Activated naive CD4-positive, alpha-beta T cell treated with anti-CD3 and anti-CD28 coated beads for 36 hours (primary cell): Measurements from ENCODE around the gene PASK. TPM values are rescaled to one million over a fixed set of nuclear protein-coding genes. Genes with fewer than 3 reads are reported as not detected.

Experiments used
- CTCF ChIA-PET: fragments of 350-600 bp; sonication (Branson Sonifier 250); formaldehyde crosslinking; loops from one replicate; lab custom pipeline; 2021; ENCODE audit warnings: antibody characterized with exemption; lab: Charles Lee
- DNase-seq: peaks from one replicate; pipeline ENCODE4 v3.0.0-alpha.2; 2020
- H3K27ac Mint-ChIP-seq: one replicate; pipeline ENCODE4 v1.8.0; 2021; ENCODE audit warnings: mild to moderate bottlenecking, mixed read lengths
- H3K27me3 Mint-ChIP-seq: one replicate; pipeline ENCODE4 v1.8.0; 2021; ENCODE audit warnings: low read depth, mixed read lengths
- H3K36me3 Mint-ChIP-seq: one replicate; pipeline ENCODE4 v1.8.0; 2021; ENCODE audit warnings: low read depth, mixed read lengths
- H3K4me1 Mint-ChIP-seq: one replicate; pipeline ENCODE4 v1.8.0; 2021; ENCODE audit warnings: low read depth, mixed read lengths
- H3K4me3 Mint-ChIP-seq: one replicate; pipeline ENCODE4 v1.8.0; 2021; ENCODE audit warnings: mild to moderate bottlenecking, moderate library complexity, mixed read lengths
- H3K9me3 Mint-ChIP-seq: one replicate; pipeline ENCODE4 v1.8.0; 2021; ENCODE audit warnings: mixed read lengths
- intact Hi-C: fragments of 100-400 bp; cut with micrococcal nuclease; formaldehyde crosslinking; loops from one replicate; pipeline ENCODE4 v1.15.1; 2023
- total RNA-seq, 2 experiments: library from RNA; stranded (reverse); gene quantifications; one replicate each; pipeline ENCODE4 v1.2.3, GENCODE V29; 2021

The PASK gene
- total RNA-seq, 2 experiments from 2014 or later: 71.5 to 72.0 TPM

DNA sequence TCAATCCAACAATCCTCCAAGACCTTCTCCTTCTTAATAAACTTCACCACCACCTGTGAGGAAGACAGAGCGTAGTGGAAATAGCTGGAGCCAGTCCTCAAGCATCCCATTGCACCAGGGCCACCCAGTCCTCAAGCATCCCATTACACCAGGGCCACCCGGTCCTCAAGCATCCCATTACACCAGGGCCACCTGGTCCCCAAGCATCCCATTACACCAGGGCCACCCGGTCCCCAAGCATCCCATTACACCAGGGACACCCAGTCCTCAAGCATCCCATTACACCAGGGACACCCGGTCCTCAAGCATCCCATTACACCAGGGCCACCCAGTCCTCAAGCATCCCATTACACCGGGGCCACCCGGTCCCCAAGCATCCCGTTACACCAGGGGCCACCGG lies 33.9 kb downstream of the PASK start:
- H3K27ac Mint-ChIP-seq: no peak overlapping the region
- peaks cover 14% of the 10 kb centered on the region for H3K4me1 Mint-ChIP-seq
- DNase-seq: no peak
- peaks cover 40% of the 10 kb centered on the region for H3K36me3 Mint-ChIP-seq
- CTCF ChIA-PET: no interaction called here
- no peaks in the 10 kb centered on the region for H3K27me3 Mint-ChIP-seq
- peaks cover 1% of the 10 kb centered on the region for H3K9me3 Mint-ChIP-seq
- H3K4me3 Mint-ChIP-seq: no peak overlapping the region
- intact Hi-C loops: no loop called here

DNA sequence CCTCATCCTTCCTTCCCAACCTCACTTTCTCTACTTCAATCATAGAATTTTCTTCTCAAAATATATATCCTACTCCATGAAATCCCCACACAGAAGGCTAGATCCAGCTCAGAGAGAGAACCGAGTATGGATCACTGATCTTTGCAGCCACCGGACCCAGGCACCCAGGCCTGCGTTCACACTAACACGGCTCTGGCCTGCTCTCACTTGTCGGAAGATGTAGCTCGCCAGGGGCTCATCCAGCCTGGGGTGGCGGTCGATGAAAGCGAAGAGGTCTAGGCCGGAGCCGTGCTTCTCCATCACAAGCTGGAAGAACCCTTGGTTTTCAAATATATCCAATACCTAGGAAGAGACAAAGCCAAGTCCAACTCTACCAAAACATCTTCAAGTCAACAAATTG lies 34.4 kb downstream of the PASK start:
- Mint-ChIP-seq H3K27ac (no peak overlapping the region), H3K4me3 (no peak overlapping the region), H3K9me3 (no peaks in the 10 kb centered on the region), H3K27me3 (no peaks in the 10 kb centered on the region), H3K36me3 (peaks cover 43% of the 10 kb centered on the region), H3K4me1 (peaks cover 17% of the 10 kb centered on the region)
- intact Hi-C loops: no loop called here
- CTCF ChIA-PET: interaction anchor here (0.6 kb wide), 1 partner anchor 359 kb away, joined by 3 read pairs; no protein-coding TSS in a partner anchor
- no peak for DNase-seq

DNA sequence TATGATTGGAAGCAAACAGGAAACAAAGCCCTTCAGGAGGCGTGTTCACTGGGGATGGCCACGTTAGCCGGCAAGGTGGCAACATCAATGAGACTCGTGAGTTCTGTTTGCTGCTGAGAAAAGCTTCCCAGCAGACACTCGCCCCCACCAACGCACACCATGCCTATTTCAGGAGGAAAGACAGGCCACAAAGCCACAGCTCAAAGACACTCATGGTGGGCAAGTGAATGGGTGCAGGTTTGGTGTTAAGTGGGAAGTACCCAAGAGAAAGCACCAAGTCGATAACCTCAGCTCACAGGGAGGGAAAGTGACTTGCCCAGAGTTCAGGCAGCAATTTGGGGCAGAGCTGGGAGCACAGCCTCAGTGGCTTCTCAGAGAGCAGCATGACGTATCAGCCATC lies 36.7 kb downstream of the PASK start:
- H3K27me3 Mint-ChIP-seq: no peaks in the 10 kb centered on the region
- peak overlapping the region; percentile 92 for H3K27ac Mint-ChIP-seq
- peaks cover 57% of the 10 kb centered on the region for H3K36me3 Mint-ChIP-seq
- H3K9me3 Mint-ChIP-seq: no peaks in the 10 kb centered on the region
- intact Hi-C loops: no loop called here
- peaks cover 37% of the 10 kb centered on the region for H3K4me1 Mint-ChIP-seq
- H3K4me3 Mint-ChIP-seq: peak overlapping the region; percentile 70
- CTCF ChIA-PET: interaction anchor here (1.0 to 1.2 kb wide), 2 partner anchors 35 to 261 kb away, joined by 4 to 7 read pairs; no protein-coding TSS in a partner anchor
- DNase-seq: peak; percentile 67

DNA sequence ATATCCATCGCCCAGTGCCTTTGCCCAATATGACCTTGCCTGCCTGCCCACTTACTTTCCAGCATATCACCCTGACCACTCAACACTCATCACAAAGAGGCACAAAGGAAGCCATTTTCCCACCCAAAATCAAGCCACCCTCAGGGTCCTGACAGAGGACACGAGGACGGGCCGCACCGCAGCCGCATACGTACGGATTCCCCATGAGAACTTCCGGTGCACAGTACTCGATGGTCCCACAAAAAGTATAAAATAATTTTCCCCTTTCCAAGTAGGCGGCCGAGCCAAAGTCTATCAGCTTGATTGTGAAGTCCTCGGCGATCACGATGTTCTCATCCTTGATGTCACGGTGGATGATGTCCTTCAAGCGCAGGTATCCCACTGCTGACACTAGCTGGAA lies 37.2 kb downstream of the PASK start:
- H3K4me3 Mint-ChIP-seq: peak overlapping the region; percentile 70
- H3K36me3 Mint-ChIP-seq: peaks cover 57% of the 10 kb centered on the region
- H3K27me3 Mint-ChIP-seq: no peaks in the 10 kb centered on the region
- H3K4me1 Mint-ChIP-seq: peaks cover 40% of the 10 kb centered on the region
- DNase-seq: no peak
- peak overlapping the region; percentile 92 for H3K27ac Mint-ChIP-seq
- CTCF ChIA-PET: interaction anchor here (1.2 kb wide), 1 partner anchor 34 kb away, joined by 7 read pairs; no protein-coding TSS in a partner anchor
- intact Hi-C loops: no loop called here
- H3K9me3 Mint-ChIP-seq: no peaks in the 10 kb centered on the region

DNA sequence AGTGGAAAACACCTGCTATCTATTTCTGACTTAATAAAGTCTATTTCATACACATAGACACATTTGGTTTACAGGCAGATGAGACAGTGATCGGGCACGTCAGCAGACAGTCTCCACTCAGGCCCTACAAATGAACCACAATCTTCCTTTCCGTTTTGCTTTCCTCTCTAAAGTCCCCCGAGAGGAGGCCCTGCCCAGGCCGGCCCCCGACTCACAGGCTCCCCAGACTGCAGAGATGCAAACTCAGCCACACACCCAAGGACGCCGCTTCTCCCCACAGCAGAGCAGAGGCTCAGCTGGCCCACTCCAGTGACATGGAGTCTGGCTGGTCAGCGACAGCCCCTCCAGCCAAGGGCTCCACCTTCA lies 37.8 kb downstream of the PASK start:
- intact Hi-C loops: no loop called here
- Mint-ChIP-seq H3K4me3 (peak overlapping the region; percentile 70), H3K27me3 (no peaks in the 10 kb centered on the region), H3K4me1 (peaks cover 45% of the 10 kb centered on the region), H3K9me3 (no peaks in the 10 kb centered on the region), H3K36me3 (peaks cover 57% of the 10 kb centered on the region), H3K27ac (peak overlapping the region; percentile 92)
- no peak for DNase-seq
- CTCF ChIA-PET: no interaction called here

DNA sequence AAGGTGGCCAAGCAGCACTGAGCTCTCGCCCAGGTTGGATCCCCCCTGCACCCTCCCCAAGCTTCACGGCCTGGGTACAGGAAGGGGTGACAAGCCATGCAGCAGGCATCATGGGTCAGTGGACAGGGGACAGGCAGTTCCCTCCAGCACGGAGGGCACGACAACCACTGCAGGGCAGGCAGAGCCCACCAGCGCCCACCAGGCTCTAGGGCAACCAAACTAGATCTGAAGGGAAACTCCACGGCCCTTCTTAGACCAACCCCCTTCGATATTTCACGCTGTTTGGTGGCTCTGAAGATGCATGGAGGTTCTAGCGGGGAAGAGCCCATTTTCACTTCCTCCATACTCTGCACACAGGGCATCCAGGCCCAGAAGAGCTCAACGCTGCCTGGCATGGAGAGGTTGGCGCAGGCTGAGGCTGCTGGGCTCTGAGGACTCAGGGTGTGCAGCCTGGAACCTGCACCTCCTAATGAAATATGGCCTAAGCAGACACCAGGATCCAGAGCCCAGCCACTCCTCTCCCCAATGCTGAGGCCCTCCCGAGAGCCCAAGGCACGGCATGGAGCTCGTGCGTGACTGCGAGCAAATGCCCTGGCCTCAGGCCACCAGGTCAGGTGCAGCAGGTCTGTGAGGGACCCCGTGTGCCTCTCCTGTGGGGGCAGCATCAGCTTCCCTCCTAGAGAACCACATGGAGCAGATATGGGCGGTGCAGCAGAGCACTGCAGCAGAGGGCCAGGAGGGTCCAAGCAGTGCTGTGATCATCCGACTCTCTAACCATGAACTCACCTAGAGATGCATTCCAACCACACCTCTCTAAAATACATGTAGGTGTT lies 38.4 kb downstream of the PASK start:
- CTCF ChIA-PET: no interaction called here
- H3K4me3 Mint-ChIP-seq: peak overlapping the region; percentile 70
- no peak for DNase-seq
- intact Hi-C loops: no loop called here
- peaks cover 48% of the 10 kb centered on the region for H3K4me1 Mint-ChIP-seq
- peaks cover 53% of the 10 kb centered on the region for H3K36me3 Mint-ChIP-seq
- no peaks in the 10 kb centered on the region for H3K27me3 Mint-ChIP-seq
- no peaks in the 10 kb centered on the region for H3K9me3 Mint-ChIP-seq
- H3K27ac Mint-ChIP-seq: peak overlapping the region; percentile 92

DNA sequence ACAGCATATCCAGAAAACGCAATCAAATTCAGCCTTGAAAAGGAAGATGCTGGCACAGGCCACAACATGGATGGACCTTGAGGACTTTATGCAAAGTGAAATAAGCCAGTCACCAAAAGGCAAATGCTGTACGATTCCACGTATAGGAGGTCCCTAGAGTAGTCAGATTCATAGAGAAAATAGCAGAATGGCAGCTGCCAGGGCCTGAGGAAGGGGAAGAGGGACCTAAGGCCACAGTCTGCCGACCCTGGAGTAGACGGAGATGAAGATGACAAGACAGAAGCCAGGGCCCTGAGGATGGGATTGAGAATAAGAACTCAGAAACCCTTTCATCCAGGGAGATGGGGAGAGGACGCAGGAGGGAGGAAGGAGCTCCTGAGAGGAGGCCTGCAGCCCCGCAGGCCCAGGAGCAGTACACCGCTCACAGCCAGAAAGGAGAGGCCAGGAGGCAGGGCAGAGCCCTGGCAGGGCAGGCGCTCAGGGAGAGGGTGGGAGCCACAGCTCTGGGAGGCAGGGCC lies 39.1 kb downstream of the PASK start:
- intact Hi-C loops: no loop called here
- peak overlapping the region; percentile 92 for H3K27ac Mint-ChIP-seq
- no peaks in the 10 kb centered on the region for H3K27me3 Mint-ChIP-seq
- H3K4me3 Mint-ChIP-seq: peak overlapping the region; percentile 70
- H3K9me3 Mint-ChIP-seq: no peaks in the 10 kb centered on the region
- DNase-seq: no peak
- CTCF ChIA-PET: no interaction called here
- H3K4me1 Mint-ChIP-seq: peaks cover 54% of the 10 kb centered on the region
- H3K36me3 Mint-ChIP-seq: peaks cover 51% of the 10 kb centered on the region

DNA sequence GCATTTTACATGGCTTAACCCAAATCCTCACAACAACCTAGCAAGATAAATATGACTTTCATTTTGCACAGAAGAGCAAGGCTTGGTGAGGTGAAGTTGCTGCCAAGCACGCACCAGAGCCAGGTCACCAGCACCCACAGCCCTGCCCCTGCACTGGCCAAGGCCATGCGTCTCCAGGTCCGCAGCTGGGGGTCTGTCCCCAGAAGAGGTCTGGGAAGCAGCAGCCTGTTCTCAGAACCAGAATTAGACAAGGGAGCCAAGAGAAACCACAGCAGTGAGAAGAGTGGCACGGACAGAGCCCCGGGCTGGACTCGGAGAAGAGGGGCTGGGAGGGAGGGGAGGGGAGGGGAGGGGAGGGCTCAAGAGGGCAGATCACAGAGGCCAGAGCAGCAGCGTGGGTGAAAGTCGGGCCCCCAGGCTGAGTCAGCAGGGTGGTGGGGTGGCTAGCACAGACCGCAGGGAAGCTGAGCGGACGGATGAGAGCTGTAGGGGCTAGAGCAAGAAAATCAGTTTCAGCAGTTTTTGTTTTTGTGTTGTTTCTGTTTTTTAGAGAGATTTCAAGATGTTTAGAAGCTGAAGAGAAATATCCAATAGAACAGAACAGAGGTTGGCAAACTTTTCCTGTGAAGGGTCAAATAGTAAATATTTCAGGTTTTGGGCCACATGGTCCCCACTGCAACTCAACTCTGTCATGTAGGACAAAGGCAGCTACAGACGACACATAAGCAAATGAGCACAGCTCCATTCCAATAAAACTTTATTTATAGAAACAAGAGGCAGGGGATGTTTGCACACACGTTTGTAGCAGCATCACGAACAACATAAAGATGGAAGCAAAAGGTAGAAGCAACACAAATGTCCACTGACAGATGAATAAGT lies 39.8 kb downstream of the PASK start:
- CTCF ChIA-PET: no interaction called here
- peak overlapping the region; percentile 92 for H3K27ac Mint-ChIP-seq
- intact Hi-C loops: no loop called here
- H3K4me3 Mint-ChIP-seq: peak overlapping the region; percentile 70
- peaks cover 44% of the 10 kb centered on the region for H3K36me3 Mint-ChIP-seq
- H3K27me3 Mint-ChIP-seq: no peaks in the 10 kb centered on the region
- no peaks in the 10 kb centered on the region for H3K9me3 Mint-ChIP-seq
- no peak for DNase-seq
- H3K4me1 Mint-ChIP-seq: peaks cover 54% of the 10 kb centered on the region

DNA sequence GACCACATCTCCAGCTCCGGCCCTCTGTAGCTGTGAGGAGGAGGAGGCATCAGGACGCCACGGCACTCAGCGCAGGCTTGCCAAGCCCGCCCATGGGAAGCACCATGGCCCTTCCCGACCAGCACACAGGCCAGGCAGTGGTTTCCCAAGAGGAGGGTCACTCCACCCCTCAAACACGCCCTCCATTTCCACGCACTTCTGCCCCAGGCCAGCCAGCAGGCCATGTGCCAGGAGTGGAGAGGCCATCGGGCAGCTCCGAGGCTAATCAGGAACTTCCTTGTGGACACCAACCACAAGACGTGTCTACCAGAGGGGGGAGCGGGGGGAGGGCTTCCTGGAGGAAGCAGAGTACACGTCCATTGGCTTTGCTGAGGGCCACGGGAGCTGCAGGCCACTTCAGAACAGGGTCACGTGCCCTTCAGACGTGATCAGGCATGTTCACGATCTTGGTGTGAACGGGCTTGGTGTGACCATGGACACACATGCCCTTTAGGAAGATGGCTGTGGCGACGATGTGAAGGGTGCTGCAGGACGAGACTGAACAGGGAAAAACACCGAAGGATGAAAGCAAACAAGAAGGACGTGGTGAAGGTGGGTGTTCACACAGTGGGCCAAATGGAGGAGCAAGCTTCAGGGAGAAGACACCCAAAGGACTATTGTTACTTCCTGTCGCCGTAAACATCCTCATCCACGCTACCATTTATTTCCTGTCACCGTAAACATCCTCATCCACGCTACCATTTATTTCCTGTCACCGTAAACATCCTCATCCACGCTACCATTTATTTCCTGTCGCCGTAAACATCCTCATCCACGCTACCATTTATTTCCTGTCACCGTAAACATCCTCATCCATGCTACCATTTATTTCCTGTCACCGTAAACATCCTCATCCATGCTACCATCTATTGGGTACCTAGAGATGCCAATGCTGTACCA lies 40.7 kb downstream of the PASK start:
- H3K36me3 Mint-ChIP-seq: peaks cover 39% of the 10 kb centered on the region
- CTCF ChIA-PET: no interaction called here
- peak overlapping the region; percentile 92 for H3K27ac Mint-ChIP-seq
- peaks cover 55% of the 10 kb centered on the region for H3K4me1 Mint-ChIP-seq
- intact Hi-C loops: no loop called here
- H3K4me3 Mint-ChIP-seq: peak overlapping the region; percentile 66
- H3K27me3 Mint-ChIP-seq: no peaks in the 10 kb centered on the region
- DNase-seq: no peak
- H3K9me3 Mint-ChIP-seq: no peaks in the 10 kb centered on the region

DNA sequence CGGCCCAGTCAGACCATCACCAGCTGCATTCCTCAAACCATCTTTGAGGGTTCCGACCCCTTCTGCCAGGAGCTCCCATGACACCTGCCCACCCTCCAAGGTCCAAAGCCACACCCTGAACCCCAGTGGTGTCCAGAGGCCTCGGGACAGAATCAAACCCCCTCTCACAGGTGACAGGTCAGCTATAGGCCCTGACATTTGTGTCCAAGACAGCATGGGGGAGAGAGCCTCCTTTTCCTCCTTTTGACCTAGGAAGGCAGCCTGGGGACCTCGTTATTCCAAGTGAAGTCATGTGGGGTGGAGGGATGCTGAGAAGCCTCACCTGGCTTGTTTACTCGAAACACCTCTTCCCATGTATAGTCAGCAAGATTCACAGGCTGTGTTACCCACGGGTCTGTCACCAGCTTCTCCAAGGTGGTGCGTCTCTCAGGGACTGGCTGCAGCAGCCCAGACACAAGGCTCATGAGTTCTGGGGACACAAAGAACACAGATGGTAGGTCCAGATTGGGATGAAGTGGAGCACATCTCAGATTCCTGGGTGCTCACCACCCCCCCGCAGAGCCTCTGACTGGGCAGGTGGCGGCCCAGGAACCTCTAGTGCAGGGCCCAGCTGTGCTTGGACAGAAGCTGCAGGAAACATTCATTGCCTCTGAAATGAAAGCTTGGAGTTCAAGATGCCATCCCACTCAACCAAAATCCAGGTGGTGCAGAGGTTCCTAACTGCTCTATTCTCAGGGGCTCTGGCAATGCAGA lies 42.1 kb downstream of the PASK start:
- H3K4me3 Mint-ChIP-seq: no peak overlapping the region
- intact Hi-C loops: no loop called here
- no peaks in the 10 kb centered on the region for H3K27me3 Mint-ChIP-seq
- CTCF ChIA-PET: no interaction called here
- H3K27ac Mint-ChIP-seq: peak overlapping the region; percentile 92
- H3K36me3 Mint-ChIP-seq: peaks cover 34% of the 10 kb centered on the region
- no peak for DNase-seq
- H3K4me1 Mint-ChIP-seq: peaks cover 57% of the 10 kb centered on the region
- no peaks in the 10 kb centered on the region for H3K9me3 Mint-ChIP-seq

DNA sequence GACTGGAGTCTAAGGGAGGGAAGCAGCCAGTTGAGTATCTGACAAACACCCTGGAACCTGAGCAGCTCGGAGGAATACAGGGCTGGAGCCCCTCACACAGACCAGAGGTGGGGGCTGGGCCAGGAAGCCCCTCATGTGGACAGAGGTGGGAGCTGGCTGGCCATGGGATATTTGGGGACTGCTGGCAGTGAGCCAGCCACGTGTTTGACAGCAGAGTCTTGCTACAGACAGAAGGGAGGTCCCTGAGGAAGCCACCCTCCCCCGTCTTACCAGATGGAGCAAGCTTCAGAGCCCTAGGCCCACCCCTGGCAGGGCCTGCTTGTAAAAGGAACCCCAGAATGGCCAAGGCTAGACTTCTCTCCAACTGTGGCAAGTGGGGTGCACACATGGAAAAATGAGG lies 43.6 kb downstream of the PASK start:
- peaks cover 56% of the 10 kb centered on the region for H3K4me1 Mint-ChIP-seq
- H3K27ac Mint-ChIP-seq: peak overlapping the region; percentile 92
- no peak overlapping the region for H3K4me3 Mint-ChIP-seq
- H3K27me3 Mint-ChIP-seq: no peaks in the 10 kb centered on the region
- CTCF ChIA-PET: interaction anchor here (0.6 to 1.2 kb wide), 2 partner anchors 18 to 44 kb away, joined by 3 to 4 read pairs; partner anchors contain the start of genes PASK and PPP1R7
- H3K36me3 Mint-ChIP-seq: peaks cover 26% of the 10 kb centered on the region
- no peaks in the 10 kb centered on the region for H3K9me3 Mint-ChIP-seq
- intact Hi-C loops: no loop called here
- DNase-seq: no peak
